Activated naive CD4-positive, alpha-beta T cell treated with anti-CD3 and anti-CD28 coated beads, Interleukin-2, amount 50 U/mL, for 72 hours (primary cell): ENCODE results near the gene C10orf105. TPM values are rescaled to one million over a fixed set of nuclear protein-coding genes. Genes with fewer than 3 reads are reported as not detected.

Experiments
- ATAC-seq, 2 donors: fragments of 150-1000 bp; cut with Tn5 transposase; 2 replicates each; pipeline ENCODE4 v1.10.0; 2021; ENCODE audit warnings: mild to moderate bottlenecking in 2 of 2, moderate library complexity in 2 of 2
- DNase-seq, 2 donors: peaks; one replicate each; pipeline ENCODE4 v3.0.0; 2021 to 2022; ENCODE audit warnings: low spot score in 2 of 2
- H3K27ac Mint-ChIP-seq, 2 donors: one replicate each; pipeline ENCODE4 v1.8.0; 2022; ENCODE audit warnings: mild to moderate bottlenecking in 2 of 2, mixed read lengths in 2 of 2
- H3K36me3 Mint-ChIP-seq, 2 donors: one replicate each; pipeline ENCODE4 v1.8.0; 2022; ENCODE audit warnings: mixed read lengths in 2 of 2
- H3K9me3 Mint-ChIP-seq, 2 donors: one replicate each; pipeline ENCODE4 v1.8.0; 2022; ENCODE audit warnings: mixed read lengths in 2 of 2
- total RNA-seq, 2 donors: library from RNA; stranded (reverse); gene quantifications; one replicate each; pipeline ENCODE4 v1.2.3, GENCODE V29; 2022

The C10orf105 gene
- total RNA-seq, 2 donors from 2014 or later = 0.45 to 0.68 TPM

- Mint-ChIP-seq H3K9me3 (peaks cover 5 to 10% of the 10 kb centered on the region in 2 donors), H3K36me3 (peaks cover 6 to 13% of the 10 kb centered on the region in 2 donors), H3K27ac (no peak overlapping the region)
- ATAC-seq = no peak
- no peak for DNase-seq
Measured at GRCh38 chr10:71687077-71687476, 32.5 kb downstream of the C10orf105 start.

GRCh38 chr10:71685554-71686232 is 33.9 kb downstream of the C10orf105 start:
- peaks cover 5% of the 10 kb centered on the region in 2 donors for H3K9me3 Mint-ChIP-seq
- no peak for ATAC-seq
- peaks cover 6 to 7% of the 10 kb centered on the region in 2 donors for H3K36me3 Mint-ChIP-seq
- no peak overlapping the region for H3K27ac Mint-ChIP-seq
- DNase-seq = no peak

GRCh38 chr10:71684356-71685173 is 35.0 kb downstream of the C10orf105 start:
- ATAC-seq = peak in 1 of 2 donors; percentile 58
- DNase-seq = peak in 1 of 2 donors; percentile 25
- H3K9me3 Mint-ChIP-seq = peaks cover 5% of the 10 kb centered on the region in 2 donors
- H3K36me3 Mint-ChIP-seq = peaks cover 6 to 7% of the 10 kb centered on the region in 2 donors
- H3K27ac Mint-ChIP-seq = no peak overlapping the region

- peaks cover 4% of the 10 kb centered on the region in 2 donors for H3K9me3 Mint-ChIP-seq
- peaks cover 5 to 6% of the 10 kb centered on the region in 2 donors for H3K36me3 Mint-ChIP-seq
- no peak for ATAC-seq
- no peak overlapping the region for H3K27ac Mint-ChIP-seq
- no peak for DNase-seq
Measured at GRCh38 chr10:71683301-71683700, 36.3 kb downstream of the C10orf105 start.

- Mint-ChIP-seq H3K36me3 (no peaks in the 10 kb centered on the region), H3K9me3 (no peaks in the 10 kb centered on the region), H3K27ac (no peak overlapping the region)
- ATAC-seq = no peak
- DNase-seq = no peak
Measured at GRCh38 chr10:71681977-71682376, 37.6 kb downstream of the C10orf105 start.

- DNase-seq (no peak), ATAC-seq (no peak)
- Mint-ChIP-seq H3K27ac (no peak overlapping the region), H3K36me3 (no peaks in the 10 kb centered on the region), H3K9me3 (no peaks in the 10 kb centered on the region)
Measured at GRCh38 chr10:71679425-71679824, 40.2 kb downstream of the C10orf105 start.

- no peak for DNase-seq
- H3K9me3 Mint-ChIP-seq = no peaks in the 10 kb centered on the region
- no peak for ATAC-seq
- H3K36me3 Mint-ChIP-seq = no peaks in the 10 kb centered on the region
- H3K27ac Mint-ChIP-seq = no peak overlapping the region
Measured at GRCh38 chr10:71678057-71678805, 41.3 kb downstream of the C10orf105 start.

GRCh38 chr10:71677261-71677660 is 42.3 kb downstream of the C10orf105 start:
- Mint-ChIP-seq H3K27ac (no peak overlapping the region), H3K9me3 (no peaks in the 10 kb centered on the region), H3K36me3 (no peaks in the 10 kb centered on the region)
- no peak for ATAC-seq
- no peak for DNase-seq

GRCh38 chr10:71675295-71675970 is 44.1 kb downstream of the C10orf105 start:
- DNase-seq = no peak
- no peaks in the 10 kb centered on the region for H3K9me3 Mint-ChIP-seq

GRCh38 chr10:71671994-71672946 is 47.3 kb downstream of the C10orf105 start:
- ATAC-seq (no peak), DNase-seq (no peak)
- H3K9me3 Mint-ChIP-seq = no peaks in the 10 kb centered on the region
- no peak overlapping the region for H3K27ac Mint-ChIP-seq
- H3K36me3 Mint-ChIP-seq = no peaks in the 10 kb centered on the region

More at GRCh38 chr10:71675295-71675970, 44.1 kb downstream of the C10orf105 start:
- Mint-ChIP-seq H3K27ac (no peak overlapping the region), H3K36me3 (no peaks in the 10 kb centered on the region)
- no peak for ATAC-seq

- ATAC-seq = peak in 1 of 2 donors; percentile 13
- H3K27ac Mint-ChIP-seq = peak overlapping the region; percentile 27 to 60
- no peak for DNase-seq
- no peaks in the 10 kb centered on the region for H3K36me3 Mint-ChIP-seq
- H3K9me3 Mint-ChIP-seq = no peaks in the 10 kb centered on the region
Measured at GRCh38 chr10:71667387-71667752, 52.2 kb downstream of the C10orf105 start.

- H3K27ac Mint-ChIP-seq = peak overlapping the region; percentile 27 to 45
- peak in 1 of 2 donors; percentile 36 for ATAC-seq
Measured at GRCh38 chr10:71666639-71667386, 52.8 kb downstream of the C10orf105 start.

GRCh38 chr10:71665456-71665855 is 54.1 kb downstream of the C10orf105 start:
- Mint-ChIP-seq H3K36me3 (no peaks in the 10 kb centered on the region), H3K9me3 (no peaks in the 10 kb centered on the region), H3K27ac (no peak overlapping the region)
- ATAC-seq (no peak), DNase-seq (no peak)

More at GRCh38 chr10:71666639-71667386, 52.8 kb downstream of the C10orf105 start:
- Mint-ChIP-seq H3K36me3 (no peaks in the 10 kb centered on the region), H3K9me3 (no peaks in the 10 kb centered on the region)
- no peak for DNase-seq

GRCh38 chr10:71664585-71664984 is 55.0 kb downstream of the C10orf105 start:
- Mint-ChIP-seq H3K27ac (no peak overlapping the region), H3K36me3 (no peaks in the 10 kb centered on the region), H3K9me3 (no peaks in the 10 kb centered on the region)
- no peak for DNase-seq
- no peak for ATAC-seq

GRCh38 chr10:71663311-71663710 is 56.3 kb downstream of the C10orf105 start:
- no peak overlapping the region for H3K27ac Mint-ChIP-seq

More at GRCh38 chr10:71663311-71663710, 56.3 kb downstream of the C10orf105 start:
- DNase-seq (no peak), ATAC-seq (no peak)
- Mint-ChIP-seq H3K36me3 (no peaks in the 10 kb centered on the region), H3K9me3 (no peaks in the 10 kb centered on the region)
